G401.6 (cell line): ENCODE measurements around the gene TUBB4A.
"Not testable (repeated sequence)": the region's sequence is repeated elsewhere in the genome, so short reads cannot be mapped to it uniquely, and the experiment has no call there.

Experiments used
- FAIRE-seq: peaks from 2 replicates; lab custom pipeline; 2012; peaks lifted over from hg19 to GRCh38; lab: Jason Lieb, UNC

TUBB4A gene

DNA sequence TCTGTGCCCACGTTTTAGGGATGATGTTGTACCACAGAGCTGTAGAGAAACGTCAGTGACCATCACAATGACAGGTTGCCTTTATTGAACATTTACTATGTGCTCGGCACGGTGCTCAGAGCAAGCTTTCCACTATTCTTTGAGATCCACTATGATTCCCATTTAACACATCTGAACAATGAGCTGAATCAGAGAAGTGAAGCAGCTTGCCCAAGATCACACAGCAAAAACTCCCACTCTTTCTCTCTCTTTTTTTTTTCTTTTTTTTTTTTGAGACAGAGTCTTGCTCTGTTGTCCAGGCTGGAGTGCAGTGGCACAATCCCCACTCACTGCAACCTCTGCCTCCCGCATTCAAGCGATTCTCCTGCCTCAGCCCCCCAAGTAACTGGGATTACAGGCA lies 20.6 kb upstream of the TUBB4A start:
- FAIRE-seq, result no peak

DNA sequence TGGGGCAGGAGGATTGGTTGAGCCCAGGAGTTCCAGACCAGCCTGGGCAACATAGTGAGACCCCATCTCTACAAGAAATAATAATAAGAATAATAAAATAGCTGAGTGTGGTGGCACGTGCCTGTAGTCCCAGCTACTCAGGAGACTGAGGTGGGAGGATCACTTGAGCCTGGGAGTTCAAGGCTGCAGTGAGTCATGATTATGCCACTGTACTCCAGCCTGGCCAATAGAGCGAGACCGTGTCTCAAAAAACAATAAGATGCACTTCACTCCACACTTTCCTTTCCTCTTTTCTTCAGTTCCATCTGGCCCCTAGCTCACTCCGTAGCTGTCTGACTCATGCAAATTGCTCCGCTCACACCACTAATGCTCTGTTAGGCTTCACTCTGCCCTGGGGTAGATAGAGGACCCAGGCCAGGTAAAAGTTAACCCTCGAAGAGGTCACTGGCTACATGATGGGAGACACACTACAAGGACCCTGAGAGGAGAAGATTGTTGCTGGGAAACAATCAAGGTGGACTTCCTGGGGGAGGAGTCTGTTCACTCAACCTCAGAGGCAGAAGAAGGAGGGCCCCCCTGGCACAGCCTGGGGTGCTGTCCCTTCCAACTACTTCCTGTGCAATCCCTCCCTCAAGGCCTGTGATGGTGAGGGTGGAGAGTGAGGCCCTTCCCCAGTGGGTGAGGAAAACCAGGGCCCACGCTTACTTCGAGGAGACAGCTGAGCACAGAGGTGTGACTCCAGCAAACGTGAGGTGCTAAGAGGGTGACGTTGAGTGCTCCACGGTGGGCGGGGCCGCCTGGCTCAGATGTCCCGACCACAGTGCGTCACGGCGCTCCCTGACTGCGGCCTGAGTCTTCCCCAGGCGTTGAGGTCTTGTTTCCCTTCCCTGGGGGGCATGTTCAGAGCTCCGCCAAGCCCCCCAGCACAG lies 19.9 kb upstream of the TUBB4A start:
- no peak for FAIRE-seq

DNA sequence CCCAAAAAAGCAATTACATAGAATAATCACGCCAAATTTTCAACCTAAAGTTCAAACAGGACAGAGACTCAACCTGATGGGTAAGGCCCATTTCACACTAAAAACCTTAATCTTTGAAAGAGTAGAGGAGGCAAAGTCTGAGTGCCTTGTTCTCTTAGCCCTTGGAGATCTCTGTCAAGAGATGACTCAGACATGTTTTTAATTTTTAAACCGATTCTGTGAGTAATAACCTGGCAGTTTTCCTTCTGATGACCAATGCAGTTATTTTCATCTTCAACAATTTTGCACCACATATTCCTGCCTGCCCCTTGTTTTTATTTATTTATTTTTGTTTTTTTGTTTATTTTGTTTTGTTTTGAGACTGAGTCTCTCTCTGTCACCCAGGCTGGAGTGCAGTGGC lies 17.2 kb upstream of the TUBB4A start:
- no peak for FAIRE-seq

DNA sequence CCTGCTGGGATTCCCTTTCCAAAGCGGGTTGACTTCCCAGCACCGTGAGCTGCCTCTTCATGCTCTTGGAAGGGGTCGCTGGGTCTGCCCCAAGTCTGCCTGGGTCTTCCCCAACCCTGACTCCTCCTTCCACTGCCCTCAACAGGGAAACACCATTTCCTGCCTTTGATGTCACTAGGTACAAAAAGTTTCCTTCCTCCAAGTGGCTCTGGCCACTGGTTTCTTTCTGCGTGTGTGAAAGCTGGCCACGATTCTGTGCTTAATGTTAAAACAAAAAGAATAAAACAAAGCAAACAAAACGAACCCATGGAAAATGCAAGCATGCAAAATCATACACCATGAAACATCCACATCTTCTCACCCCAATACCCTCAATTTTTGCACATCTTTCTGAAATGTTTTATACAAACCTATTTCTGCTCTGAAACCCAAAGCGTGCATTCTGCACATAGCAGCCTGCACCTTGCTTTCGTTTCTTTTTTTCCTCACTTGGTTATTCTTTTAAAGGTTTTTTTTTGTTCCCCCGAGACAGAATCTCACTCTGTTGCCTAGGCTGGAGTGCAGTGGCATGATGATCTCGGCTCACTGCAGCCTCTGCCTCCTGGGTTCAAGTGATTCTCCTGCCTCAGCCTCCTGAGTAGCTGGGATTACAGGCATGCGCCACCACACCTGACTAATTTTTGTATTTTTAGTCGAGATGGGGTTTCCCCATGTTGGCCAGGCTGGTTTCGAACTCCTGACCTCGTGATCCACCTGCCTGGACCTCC lies 16.2 kb upstream of the TUBB4A start:
- no peak for FAIRE-seq

DNA sequence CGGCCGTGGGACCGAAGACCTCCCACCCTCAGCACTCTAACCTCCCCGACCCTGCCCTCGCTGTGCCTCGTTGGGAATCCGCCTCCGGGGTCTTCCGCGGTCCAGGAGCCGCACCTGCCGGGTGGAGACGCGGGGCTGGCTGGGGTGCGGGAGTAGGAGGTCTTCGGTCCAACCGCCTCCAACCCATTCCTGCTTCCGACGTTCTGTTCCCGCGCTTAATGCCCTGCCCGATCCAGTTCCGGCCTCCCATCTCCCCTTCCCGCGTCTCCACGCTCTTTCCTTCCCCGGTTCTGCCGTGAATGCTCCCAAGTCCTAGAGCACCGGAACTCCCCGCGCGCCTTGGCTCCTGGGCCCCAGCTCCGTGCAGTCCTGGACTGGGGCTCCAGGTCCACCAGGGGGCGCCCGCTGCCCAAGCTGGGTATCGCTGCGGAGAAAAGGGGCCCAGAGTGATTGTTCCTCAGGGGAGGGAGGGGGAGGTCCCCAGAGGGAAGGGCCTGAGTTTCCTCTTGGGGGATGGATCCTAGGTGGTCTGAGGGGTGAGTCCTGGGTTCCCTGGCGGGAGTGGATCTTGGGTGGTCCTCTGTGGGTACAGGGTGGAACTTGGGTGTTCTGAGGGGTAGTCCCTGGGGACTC lies 14.7 kb upstream of the TUBB4A start:
- no peak for FAIRE-seq

DNA sequence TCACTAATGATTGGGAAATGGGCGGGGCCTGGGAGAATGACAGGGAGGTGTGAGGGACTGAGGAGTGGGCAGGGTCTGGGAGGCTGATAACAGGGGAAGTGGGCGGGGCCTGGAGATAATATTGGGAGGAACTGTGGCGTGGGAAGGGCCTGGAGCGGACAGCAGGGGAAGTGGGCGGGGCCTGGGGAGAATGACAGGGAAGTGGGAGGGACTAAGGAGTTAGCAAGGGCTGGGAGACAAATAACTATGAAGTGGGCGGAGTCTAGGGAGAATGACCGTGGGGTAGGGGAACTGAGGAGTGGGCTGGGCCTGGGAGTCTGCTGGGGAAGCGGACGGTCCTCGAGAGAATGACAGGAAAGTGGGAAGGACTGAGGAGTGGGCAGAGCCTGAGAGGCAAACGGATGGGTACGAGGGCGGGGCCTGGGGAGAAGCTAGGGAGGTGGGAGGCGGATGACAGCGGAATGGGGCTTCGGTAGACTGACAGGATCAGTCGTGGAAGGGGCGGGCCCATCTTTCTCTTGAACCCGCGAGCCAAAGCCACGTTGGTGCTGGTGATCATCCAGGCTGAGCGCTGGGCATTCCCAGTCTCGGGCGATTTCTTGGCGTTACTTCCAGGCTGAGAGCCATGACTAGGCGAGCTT lies 14.0 kb upstream of the TUBB4A start:
- FAIRE-seq, result peak; percentile 96

DNA sequence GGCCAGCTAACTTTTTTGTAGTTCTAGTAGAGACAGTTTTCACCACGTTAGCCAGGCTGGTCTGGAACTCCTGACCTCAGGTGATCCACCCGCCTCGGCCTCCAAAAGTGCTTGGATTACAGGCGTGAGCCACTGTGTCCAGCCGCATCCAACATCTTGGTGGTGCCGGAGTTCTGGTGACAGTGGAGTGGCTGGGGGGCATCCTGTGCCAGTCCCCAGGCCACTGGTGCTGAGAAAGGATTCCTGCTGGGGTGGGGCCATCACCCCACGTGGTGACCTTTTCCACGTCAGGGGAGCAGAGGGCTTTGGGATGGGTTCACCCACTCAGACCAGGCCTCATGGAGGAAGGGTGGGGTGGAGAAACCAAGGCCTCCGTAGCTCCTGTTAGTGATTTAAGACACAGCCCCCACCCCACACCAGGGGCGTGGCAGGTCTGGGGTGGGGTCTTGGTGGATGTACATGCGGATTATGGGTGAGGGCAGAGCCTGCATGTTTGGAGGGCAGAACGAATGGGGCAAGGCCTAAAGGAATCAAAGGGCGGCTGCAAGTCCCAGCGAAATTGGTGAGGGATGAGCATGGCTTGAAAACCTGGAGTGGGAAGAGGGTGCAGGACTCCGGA lies 12.9 kb upstream of the TUBB4A start:
- no peak for FAIRE-seq

DNA sequence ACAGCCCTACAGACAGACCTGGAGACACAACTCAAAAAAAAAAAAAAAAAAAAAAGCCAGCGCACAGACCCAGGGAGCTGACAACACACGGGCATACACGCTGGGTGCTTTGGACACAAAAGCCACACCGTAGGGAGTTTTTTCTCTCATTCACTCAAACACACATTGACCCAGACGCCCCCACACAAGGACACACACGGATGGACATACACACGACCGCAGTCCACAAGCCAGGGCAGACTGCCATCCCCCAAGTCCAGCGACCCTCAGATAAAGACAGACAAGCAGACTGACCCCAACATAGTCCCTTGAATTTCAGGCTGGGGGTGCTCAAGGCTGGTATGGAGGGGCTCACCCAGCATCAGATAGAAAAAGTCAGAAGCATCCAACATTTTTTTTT lies 12.0 kb upstream of the TUBB4A start:
- no peak for FAIRE-seq

DNA sequence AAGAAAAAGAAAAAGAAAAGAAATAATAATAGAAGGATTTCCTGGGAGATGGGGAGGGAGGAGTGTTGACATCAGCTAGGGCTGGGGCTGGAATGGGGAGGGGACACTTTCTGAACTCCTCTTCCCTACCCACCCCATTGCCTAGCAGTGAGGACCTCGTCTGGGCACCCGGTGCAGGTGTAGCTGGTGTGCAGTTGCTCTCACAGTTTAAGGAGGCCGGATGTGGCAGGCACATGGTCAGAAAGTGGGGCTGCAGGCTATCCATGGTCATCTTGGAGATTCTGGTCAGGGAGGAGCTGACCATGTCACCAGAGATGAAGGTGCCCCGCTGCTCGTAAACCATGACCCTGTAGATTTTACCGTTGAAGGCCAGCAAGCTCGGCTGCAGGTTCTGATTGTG lies 8.5 kb upstream of the TUBB4A start:
- no peak for FAIRE-seq

DNA sequence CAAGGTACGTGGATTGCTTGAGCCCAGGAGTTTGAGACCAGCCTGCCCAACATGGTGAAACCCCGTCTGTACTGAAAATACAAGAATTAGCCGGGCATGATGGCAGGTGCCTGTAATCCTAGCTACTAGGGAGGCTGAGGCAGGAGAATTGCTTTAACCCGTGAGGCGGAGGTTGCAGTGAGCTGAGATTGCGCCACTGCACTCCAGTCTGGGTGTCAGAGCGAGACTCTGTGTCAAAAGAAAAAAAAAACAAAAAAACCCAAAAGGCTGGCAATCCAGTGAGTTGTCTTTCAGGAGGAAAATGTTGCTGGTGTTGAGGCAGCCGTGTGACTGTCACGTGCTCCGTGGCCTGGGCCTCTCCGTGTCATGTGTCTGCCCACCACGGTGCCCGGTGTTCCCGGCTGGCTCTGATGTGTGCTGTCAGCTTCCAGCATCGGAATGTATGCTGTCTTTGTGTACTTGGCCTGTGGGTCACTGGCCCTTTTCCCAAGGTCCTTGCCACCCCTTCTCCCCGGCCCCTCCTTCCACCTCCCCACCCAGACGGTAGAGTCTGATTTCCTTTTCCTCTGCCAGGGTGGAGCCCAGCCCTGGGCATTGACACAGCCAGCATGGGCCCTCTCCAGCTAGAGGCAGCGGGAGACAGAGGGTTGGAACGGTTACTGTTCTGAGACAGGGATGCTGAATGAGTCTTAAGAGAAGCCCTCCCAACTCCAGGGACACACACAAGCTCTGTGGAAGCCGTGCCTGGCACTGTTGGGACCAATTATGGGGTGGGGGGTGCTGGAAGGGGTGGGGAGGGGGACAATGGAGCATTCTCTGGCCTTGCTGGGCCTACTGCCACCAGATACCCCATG lies 7.2 kb upstream of the TUBB4A start:
- FAIRE-seq, result no peak

DNA sequence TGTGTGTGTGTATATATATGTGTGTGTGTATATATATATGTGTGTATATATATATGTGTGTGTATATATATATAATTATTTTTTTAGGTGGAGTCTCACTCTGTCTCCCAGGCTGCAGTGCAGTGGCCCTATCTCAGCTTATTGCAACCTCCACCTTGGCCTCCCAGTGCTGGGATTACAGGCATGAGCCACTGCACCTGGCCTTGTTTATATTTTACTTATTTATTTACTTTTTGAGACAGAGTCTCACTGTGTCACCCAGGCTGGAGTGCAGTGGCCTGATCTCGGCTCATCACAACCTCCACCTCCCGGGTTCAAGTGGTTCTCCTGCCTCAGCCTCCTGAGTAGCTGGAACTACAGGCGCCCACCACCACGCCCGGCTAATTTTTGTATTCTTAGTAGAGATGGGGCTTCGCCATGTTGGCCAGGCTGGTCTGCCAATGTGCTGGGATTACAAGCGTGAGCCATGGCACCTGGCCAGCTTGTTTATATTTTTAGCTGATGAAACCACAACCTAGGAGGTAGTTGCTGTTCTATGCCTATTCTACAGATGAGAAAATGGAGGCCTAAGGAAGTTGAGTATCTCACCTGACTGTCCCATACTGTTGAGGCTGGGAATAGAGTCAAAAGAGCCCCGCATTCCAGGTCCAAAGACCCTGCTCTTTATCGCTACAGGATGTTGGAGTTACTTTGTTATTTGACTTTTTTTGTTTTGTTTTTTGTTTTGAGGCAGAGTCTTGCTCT lies 6.1 kb upstream of the TUBB4A start:
- not testable (repeated sequence) for FAIRE-seq

DNA sequence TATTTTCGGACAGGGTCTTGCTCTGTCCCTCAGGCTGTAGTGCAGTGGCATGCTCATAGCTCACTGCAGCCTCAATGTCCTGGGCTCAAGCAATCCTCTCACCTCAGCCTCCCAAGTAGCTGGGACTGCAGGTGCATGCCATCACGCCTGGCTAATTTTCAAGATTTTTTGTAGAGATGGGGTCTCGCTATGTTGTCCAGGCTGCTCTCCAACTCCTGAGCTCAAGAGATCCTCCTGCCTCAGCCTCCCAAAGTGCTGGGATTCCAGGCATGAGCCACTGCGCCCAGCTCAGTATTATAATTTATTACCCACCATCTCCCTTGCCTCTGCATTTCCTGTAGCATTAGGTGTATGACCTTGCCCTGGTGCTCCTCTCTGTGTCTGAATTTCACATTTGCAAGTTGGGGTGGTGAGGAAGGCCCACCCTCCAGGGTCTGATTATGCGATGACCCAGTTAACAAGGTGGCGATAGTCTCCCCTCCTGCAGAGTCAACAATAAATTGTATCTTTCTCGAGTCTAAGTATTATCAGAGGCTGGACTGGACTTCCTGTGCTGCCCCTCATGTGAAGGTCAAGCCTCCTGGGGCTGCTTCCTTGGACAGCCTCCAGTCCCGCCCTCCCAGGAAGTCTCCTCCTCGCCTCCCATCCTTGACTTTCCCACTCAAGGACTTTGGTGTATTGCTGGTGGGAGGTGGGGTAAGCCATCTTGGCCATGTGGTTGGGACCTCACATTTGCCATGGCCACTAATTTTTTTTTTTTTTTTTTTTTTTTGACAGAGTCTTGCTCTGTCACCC lies 1.5 kb upstream of the TUBB4A start:
- FAIRE-seq, result no peak

DNA sequence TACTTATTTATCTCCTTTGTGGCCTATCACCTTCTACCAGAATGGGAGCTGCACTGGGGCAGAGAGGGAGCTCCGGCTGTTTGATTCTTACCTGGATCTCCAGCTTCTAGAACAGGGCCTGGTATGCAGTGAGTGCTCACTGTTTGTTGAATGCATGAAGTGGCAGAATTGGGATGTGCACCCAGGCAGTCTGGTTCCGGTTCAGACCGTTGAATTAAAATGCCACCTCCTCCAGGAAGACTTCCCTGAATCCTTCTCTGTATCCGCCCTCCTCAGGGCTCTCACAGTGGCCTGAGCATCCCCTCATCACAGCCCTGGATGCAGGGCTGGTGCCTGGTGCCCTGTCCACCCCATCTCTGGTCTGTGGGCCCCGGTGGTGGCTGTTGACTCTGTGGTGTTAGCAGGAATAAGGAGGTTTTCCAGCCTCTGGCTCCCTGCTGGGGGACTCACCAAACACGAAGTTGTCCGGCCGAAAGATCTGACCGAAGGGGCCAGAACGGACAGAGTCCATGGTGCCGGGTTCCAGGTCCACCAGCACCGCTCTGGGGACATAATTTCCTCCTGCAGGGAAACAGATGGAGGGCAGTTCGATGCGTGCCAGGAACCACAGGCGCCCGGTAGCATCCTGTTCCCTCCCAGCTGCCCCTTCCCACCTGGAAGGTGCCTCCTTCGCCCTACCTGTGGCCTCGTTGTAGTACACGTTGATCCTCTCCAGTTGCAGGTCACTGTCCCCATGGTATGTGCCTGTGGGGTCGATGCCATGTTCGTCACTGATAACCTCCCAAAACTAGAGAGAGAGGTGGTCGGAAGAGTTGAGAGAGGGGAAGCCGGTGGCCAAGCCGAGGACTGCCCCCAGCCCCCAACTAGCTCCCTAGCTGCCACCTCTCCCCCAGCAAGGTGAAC lies 1.0 kb downstream of the TUBB4A start:
- no peak for FAIRE-seq

DNA sequence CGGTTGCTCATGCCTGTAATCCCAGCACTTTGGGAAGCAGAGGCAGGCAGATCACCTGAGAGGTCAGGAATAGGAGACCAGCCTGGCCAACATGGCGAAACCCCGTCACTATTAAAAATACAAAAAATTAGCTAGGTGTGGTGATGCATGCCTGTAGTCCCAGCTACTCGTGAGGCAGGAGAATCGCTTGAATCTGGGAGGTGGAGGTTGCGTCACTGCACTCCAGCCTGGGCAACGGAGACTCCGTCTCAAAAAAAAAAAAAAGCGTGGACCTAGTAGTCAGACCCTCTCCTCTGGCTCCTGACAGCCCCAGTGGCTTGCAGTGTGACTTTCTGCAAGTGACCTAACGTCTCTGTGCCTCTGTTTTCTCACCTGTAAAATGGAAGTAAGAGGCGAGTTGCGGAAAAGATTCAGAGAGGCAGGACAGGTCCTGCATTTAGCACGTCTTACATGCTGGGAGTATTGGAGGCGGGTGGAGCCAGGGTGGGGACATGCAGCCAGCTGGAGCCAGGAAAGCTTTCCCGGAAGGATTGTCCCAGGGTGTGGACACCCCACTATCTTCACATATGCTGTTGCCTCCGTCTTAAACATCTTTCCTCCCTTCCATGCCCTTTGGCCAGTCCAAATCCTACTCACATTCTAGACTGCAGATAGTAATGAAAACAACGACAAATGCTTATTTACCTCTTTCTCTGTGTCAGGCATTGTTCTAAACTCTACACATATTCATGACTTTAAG lies 2.9 kb downstream of the TUBB4A start:
- FAIRE-seq, result no peak

DNA sequence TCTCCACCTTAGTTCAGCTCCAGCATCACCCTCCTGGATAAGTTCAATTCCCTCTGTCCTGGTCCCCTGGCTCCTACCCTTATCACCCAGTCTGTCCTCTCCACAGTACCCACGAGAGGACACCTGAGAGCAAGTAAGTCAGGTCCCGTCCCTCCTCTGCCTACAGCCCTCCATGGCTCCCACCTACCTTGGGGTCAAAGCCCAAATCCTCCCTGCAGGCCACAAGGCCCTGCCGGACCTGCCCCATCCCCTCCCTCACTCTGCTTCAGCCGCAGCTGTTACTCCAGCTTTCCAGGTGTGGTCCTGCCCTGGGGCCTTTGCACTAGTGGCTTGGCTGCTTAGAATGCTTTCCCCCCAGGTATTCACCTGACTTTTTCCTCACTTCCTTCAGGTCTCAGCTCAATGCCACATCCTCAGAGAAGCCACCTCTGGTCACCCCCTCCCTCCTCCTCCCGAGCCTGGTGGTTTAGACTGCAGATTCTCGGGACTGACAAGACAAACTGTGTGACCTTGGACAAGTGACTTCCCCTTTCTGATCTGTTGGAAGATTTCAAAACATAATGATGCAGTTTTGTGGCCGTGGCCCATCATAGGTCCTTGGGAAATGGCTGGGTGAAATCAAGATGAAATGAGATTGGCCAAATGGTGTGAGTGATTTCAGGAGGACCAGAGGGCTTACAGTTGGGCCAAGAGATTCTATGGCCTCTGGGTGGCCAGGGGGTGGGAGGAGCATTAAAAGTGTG lies 3.6 kb downstream of the TUBB4A start:
- FAIRE-seq, result no peak

DNA sequence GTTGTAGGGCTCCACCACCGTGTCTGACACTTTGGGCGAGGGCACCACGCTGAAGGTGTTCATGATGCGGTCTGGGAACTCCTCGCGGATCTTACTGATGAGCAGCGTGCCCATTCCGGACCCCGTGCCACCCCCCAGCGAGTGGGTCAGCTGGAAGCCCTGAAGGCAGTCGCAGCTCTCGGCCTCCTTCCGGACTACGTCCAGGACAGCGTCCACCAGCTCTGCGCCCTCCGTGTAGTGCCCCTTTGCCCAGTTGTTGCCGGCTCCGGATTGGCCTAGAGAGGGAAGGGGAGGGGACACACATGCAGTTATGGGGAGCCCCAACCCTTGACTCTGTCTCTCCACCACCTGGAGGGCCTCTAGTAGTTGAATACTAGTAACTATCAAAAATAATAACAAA lies 6.2 kb downstream of the TUBB4A start:
- FAIRE-seq, result no peak

DNA sequence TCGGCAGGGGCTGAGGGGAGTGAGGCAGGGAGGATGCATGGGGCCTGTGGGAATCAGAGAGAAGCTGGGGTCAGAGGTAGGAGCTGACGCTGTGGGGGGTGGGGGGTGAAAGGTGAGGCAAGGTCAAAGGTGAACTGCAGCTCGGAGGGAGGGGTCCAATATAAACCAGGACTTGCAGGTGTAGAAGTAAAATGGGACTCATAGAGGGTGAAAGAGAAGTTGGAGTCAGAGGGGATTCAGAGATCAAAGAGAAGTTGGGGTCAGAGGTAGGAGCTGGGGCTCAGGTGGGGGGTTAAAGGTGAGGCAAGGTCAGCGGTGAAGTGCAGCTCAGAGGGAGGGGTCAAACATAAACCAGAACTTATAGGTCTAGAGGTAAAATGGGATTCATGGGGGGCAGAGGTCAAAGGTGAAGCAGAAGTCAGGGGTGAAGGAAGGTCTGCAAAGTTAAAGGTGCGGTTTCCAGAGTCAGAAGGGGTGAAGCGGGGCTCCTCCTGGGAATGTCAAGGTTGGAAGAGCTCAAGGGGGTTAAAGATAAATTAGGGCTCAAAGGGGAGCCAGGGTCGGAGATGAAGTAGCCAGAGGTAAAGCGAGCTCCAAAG lies 7.6 kb downstream of the TUBB4A start:
- no peak for FAIRE-seq
